GM12864 (cell line): Measurements from ENCODE around the gene TANK.
"Not testable (repeated sequence)": the region's sequence is repeated elsewhere in the genome, so short reads cannot be mapped to it uniquely, and the experiment has no call there.

Experiments
- DNase-seq: peaks from one replicate; pipeline ENCODE4 v3.0.0-alpha.2; 2011; ENCODE audit warnings: low read depth
- H3K4me3 ChIP-seq: 2 replicates; pipeline ENCODE4 v1.5.1; 2011; ENCODE audit warnings: mild to moderate bottlenecking, low read depth, low read length, control low read depth
- TF ChIP-seq, protein P1 (sequence below): IDR thresholded peaks from 2 replicates; pipeline ENCODE4 v1.5.1; 2011; ENCODE audit warnings: low read depth, mild to moderate bottlenecking, moderate library complexity, low read length, control low read depth, inconsistent platforms; ENCODE audit errors: missing control alignments

TANK gene

GRCh38 chr2:161123531-161124030 is 36.6 kb upstream of the TANK start:
- H3K4me3 ChIP-seq: no peak overlapping the region
- TF ChIP-seq, protein P1, sequence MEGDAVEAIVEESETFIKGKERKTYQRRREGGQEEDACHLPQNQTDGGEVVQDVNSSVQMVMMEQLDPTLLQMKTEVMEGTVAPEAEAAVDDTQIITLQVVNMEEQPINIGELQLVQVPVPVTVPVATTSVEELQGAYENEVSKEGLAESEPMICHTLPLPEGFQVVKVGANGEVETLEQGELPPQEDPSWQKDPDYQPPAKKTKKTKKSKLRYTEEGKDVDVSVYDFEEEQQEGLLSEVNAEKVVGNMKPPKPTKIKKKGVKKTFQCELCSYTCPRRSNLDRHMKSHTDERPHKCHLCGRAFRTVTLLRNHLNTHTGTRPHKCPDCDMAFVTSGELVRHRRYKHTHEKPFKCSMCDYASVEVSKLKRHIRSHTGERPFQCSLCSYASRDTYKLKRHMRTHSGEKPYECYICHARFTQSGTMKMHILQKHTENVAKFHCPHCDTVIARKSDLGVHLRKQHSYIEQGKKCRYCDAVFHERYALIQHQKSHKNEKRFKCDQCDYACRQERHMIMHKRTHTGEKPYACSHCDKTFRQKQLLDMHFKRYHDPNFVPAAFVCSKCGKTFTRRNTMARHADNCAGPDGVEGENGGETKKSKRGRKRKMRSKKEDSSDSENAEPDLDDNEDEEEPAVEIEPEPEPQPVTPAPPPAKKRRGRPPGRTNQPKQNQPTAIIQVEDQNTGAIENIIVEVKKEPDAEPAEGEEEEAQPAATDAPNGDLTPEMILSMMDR: no peak
- DNase-seq: no peak

DNA sequence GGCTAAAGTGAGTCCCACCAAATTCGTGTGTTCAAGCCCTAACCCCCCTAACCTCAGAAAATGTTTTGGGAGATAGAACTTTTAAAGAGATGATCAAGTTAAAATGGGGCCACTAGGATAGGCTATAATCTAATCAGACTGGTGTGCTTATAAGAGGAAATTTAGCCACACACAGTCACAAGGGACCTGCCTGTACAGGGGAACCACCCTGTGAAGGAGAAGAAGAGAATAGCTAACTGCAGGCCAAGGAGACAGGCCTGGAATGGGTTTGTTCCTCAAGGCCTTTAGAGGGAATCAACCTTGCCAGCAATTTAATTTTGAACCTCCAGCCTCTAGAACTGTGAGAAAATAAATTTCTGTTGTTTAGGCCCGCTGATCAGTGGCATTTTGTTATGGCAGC is 36.0 kb upstream of the TANK start:
- H3K4me3 ChIP-seq: no peak overlapping the region
- TF ChIP-seq, protein P1: no peak
- DNase-seq: no peak

GRCh38 chr2:161128885-161129284 is 31.3 kb upstream of the TANK start:
- H3K4me3 ChIP-seq: no peak overlapping the region
- no peak for DNase-seq
- TF ChIP-seq, protein P1: no peak

GRCh38 chr2:161130354-161130753 is 29.9 kb upstream of the TANK start:
- DNase-seq: no peak
- TF ChIP-seq, protein P1: no peak
- H3K4me3 ChIP-seq: no peak overlapping the region

DNA sequence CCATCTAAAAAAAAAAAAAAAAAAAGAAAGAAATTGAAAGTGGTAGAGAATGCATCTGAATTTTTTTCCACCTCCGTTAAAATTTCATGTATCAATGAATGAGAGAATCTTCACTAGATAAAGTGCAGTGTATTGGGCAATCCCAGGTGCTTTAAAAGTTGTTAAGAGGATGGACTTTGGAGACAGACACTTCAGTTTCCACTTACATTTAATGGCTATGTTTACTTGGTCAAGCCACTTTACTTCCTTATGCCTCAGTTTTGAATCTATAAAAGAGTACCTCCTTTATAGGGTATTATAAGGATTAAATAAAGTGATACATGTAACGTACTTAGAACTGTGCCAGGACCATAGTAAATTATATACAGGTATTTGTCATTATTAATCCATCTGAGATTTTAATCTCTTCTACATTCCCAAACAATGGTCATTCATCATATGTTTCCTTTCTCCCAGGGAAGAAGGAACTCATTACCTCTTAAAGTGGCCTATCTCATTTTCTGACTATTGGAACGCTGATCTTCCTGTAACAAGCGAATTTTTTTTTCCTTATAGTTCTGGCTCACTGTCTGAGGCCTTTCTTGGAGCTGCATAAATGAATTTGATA is 29.1 kb upstream of the TANK start:
- no peak overlapping the region for H3K4me3 ChIP-seq
- DNase-seq: no peak
- TF ChIP-seq, protein P1: no peak

- TF ChIP-seq, protein P1: no peak
- H3K4me3 ChIP-seq: no peak overlapping the region
- no peak for DNase-seq
Observed at GRCh38 chr2:161131804-161132203, 28.4 kb upstream of the TANK start.

DNA sequence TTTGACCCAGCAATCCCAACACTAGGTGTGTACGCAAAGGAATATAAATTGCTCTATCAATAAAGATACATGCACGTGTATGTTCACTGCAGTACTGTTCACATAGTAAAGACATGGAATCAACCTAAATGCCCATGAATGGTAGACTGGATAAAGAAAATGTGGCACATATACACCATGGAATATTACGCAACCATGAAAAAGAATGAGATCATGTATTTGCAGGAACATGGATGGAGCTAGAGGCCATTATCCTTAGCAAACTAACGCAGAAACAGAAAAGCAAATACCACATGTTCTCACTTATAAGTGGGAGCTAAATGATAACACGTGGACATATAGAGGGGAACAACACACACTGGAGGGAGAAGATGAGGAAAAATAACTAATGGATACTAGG is 27.8 kb upstream of the TANK start:
- not testable (repeated sequence) for DNase-seq

GRCh38 chr2:161133366-161133765 is 26.9 kb upstream of the TANK start:
- no peak for DNase-seq
- TF ChIP-seq, protein P1: no peak
- no peak overlapping the region for H3K4me3 ChIP-seq

More for the DNA sequence above, 27.8 kb upstream of the TANK start:
- H3K4me3 ChIP-seq: not testable (repeated sequence)
